ENCODE results near the gene ERMAP. TPM values are rescaled to one million over a fixed set of nuclear protein-coding genes. Genes with fewer than 3 reads are reported as not detected.

The ERMAP gene
- total RNA-seq, 1 donor from 2014 or later, result 17.2 TPM

- no peaks in the 10 kb centered on the region for H3K9me3 Mint-ChIP-seq
- H3K4me3 Mint-ChIP-seq, result no peak overlapping the region
- TF ChIP-seq CTCF (IDR thresholded peaks at IDR 0.05; ENCODE audit: unreplicated experiment), result no peak
- no peak overlapping the region for H3K27ac Mint-ChIP-seq
- H3K4me1 Mint-ChIP-seq, result peaks cover 3% of the 10 kb centered on the region
- H3K27me3 Mint-ChIP-seq (ENCODE audit: low read depth), result no peaks in the 10 kb centered on the region
- peaks cover 41% of the 10 kb centered on the region for H3K36me3 Mint-ChIP-seq
- DNase-seq (ENCODE audit: low spot score in 2 of 2, unreplicated experiment in 2 of 2), result no peak
Observed at GRCh38 chr1:42774928-42775526, 41.9 kb upstream of the ERMAP start.

GRCh38 chr1:42776502-42776901 lies 40.4 kb upstream of the ERMAP start:
- H3K27me3 Mint-ChIP-seq (ENCODE audit: low read depth), result no peaks in the 10 kb centered on the region
- H3K9me3 Mint-ChIP-seq, result no peaks in the 10 kb centered on the region
- no peak overlapping the region for H3K4me3 Mint-ChIP-seq
- peaks cover 44% of the 10 kb centered on the region for H3K36me3 Mint-ChIP-seq
- no peaks in the 10 kb centered on the region for H3K4me1 Mint-ChIP-seq
- TF ChIP-seq CTCF (IDR thresholded peaks at IDR 0.05; ENCODE audit: unreplicated experiment), result no peak
- no peak overlapping the region for H3K27ac Mint-ChIP-seq
- DNase-seq (ENCODE audit: low spot score in 2 of 2, unreplicated experiment in 2 of 2), result no peak

GRCh38 chr1:42777852-42778251 lies 39.1 kb upstream of the ERMAP start:
- Mint-ChIP-seq H3K9me3 (no peaks in the 10 kb centered on the region), H3K4me1 (no peaks in the 10 kb centered on the region), H3K27me3 (ENCODE audit: low read depth) (no peaks in the 10 kb centered on the region), H3K36me3 (peaks cover 48% of the 10 kb centered on the region), H3K27ac (no peak overlapping the region), H3K4me3 (no peak overlapping the region)
- peak; percentile 37 for TF ChIP-seq CTCF (IDR thresholded peaks at IDR 0.05; ENCODE audit: unreplicated experiment)
- DNase-seq (ENCODE audit: low spot score in 2 of 2, unreplicated experiment in 2 of 2), result no peak

GRCh38 chr1:42779725-42780124 lies 37.2 kb upstream of the ERMAP start:
- Mint-ChIP-seq H3K9me3 (no peaks in the 10 kb centered on the region), H3K36me3 (peaks cover 56% of the 10 kb centered on the region), H3K4me1 (no peaks in the 10 kb centered on the region), H3K27ac (no peak overlapping the region), H3K27me3 (ENCODE audit: low read depth) (no peaks in the 10 kb centered on the region), H3K4me3 (no peak overlapping the region)
- DNase-seq (ENCODE audit: low spot score in 2 of 2, unreplicated experiment in 2 of 2), result no peak
- TF ChIP-seq CTCF (IDR thresholded peaks at IDR 0.05; ENCODE audit: unreplicated experiment), result no peak

GRCh38 chr1:42780176-42780575 lies 36.7 kb upstream of the ERMAP start:
- Mint-ChIP-seq H3K4me1 (no peaks in the 10 kb centered on the region), H3K36me3 (peaks cover 52% of the 10 kb centered on the region), H3K27ac (no peak overlapping the region), H3K4me3 (no peak overlapping the region), H3K9me3 (no peaks in the 10 kb centered on the region), H3K27me3 (ENCODE audit: low read depth) (no peaks in the 10 kb centered on the region)
- DNase-seq (ENCODE audit: low spot score in 2 of 2, unreplicated experiment in 2 of 2), result no peak
- TF ChIP-seq CTCF (IDR thresholded peaks at IDR 0.05; ENCODE audit: unreplicated experiment), result no peak

GRCh38 chr1:42783092-42783491 lies 33.8 kb upstream of the ERMAP start:
- Mint-ChIP-seq H3K27ac (no peak overlapping the region), H3K9me3 (no peaks in the 10 kb centered on the region), H3K4me1 (no peaks in the 10 kb centered on the region), H3K36me3 (peaks cover 26% of the 10 kb centered on the region), H3K4me3 (no peak overlapping the region), H3K27me3 (ENCODE audit: low read depth) (no peaks in the 10 kb centered on the region)
- DNase-seq (ENCODE audit: low spot score in 2 of 2, unreplicated experiment in 2 of 2), result no peak
- TF ChIP-seq CTCF (IDR thresholded peaks at IDR 0.05; ENCODE audit: unreplicated experiment), result no peak
